SH-SY5Y (cell line): ENCODE measurements around the gene CDC42BPB.

Experiments
- GATA2 ChIP-seq: IDR thresholded peaks from 2 replicates; pipeline ENCODE4 v1.6.1; 2011; ENCODE audit warnings: mild to moderate bottlenecking, low read depth, low read length
- GATA3 ChIP-seq: IDR thresholded peaks from 2 replicates; pipeline ENCODE4 v1.6.1; 2011; ENCODE audit warnings: low read depth, mild to moderate bottlenecking, low read length, moderate library complexity

DNA sequence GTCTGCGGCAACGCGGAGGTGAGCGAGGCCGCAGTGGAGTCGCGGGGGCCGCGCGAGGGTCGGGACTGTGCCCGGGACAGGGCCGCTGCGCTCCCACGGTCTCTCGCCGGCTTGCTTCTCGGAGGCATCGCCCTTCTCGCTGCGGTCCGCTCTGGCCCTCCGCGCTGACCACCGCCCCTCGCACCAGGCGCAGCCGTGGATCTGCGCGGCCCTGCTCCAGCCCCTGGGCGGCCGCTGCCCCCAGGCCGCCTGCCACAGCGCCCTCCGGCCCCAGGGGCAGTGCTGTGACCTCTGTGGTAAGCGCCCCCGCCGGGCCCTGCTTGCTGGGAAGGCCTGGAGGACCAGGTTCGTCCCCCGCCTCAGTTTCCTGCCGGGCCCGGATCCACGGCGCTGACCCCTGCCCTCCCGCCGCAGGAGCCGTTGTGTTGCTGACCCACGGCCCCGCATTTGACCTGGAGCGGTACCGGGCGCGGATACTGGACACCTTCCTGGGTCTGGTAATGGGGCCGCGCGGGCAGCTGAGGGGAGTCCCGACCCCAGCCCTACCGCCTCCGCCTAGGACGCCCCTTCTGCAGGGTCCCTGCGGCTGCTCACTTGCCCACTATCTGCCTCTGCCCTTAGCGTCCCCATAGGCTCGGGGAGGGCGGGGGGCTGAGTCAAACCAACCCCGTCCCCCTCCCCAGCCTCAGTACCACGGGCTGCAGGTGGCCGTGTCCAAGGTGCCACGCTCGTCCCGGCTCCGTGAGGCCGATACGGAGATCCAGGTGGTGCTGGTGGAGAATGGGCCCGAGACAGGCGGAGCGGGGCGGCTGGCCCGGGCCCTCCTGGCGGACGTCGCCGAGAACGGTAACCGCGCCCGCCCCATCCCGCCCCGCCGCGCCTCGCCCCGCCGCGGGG is 127.9 kb downstream of the CDC42BPB start:
- no peak for TF ChIP-seq GATA2
- TF ChIP-seq GATA3 = no peak
